Measurements from ENCODE around the gene RAPGEF2. TPM values are rescaled to one million over a fixed set of nuclear protein-coding genes. Genes with fewer than 3 reads are reported as not detected.

The RAPGEF2 gene
- total RNA-seq, 1 donor from 2014 or later, result 32.4 TPM

- no peak for TF ChIP-seq POLR2AphosphoS5 (IDR thresholded peaks at IDR 0.05; ENCODE audit: insufficient read depth in 1 of 2, low read depth in 1 of 2)
- no peak for TF ChIP-seq CTCF (IDR thresholded peaks at IDR 0.05)
- no peak for TF ChIP-seq POLR2A (IDR thresholded peaks at IDR 0.05)
- DNase-seq (ENCODE audit: extremely low spot score in 2 of 2), result no peak
- intact Hi-C loops (cut with DNase I), result no loop called here
- H3K4me3 ChIP-seq, result no peak overlapping the region
- no peaks in the 10 kb centered on the region for H3K27me3 ChIP-seq
- no peaks in the 10 kb centered on the region for H3K9me3 ChIP-seq
- no peaks in the 10 kb centered on the region for H3K4me1 ChIP-seq
- H3K36me3 ChIP-seq, result no peaks in the 10 kb centered on the region
- H3K27ac ChIP-seq, result no peak overlapping the region
These were observed 117.0 kb downstream of the RAPGEF2 start for GRCh38 chr4:159219862-159220261.

DNA sequence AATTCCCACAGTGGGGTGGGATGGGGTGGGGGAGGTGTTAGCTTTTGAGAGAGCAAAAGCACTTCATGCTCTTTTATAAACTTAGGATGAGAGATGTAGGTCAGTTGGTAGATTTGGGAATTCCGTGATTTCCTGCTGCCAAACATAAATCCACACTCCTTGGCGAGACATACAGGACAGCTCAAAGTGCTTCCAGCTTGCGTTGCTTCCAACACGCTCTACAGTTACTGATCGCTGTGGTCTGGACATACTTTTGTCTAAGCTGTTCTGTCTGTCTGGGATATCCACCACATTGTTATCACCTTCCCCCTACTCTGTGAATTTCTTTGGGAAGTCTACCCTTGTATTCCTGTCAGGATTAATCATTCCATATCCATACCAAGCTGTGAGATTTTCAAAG is 117.5 kb downstream of the RAPGEF2 start:
- no peak overlapping the region for H3K4me3 ChIP-seq
- no peaks in the 10 kb centered on the region for H3K9me3 ChIP-seq
- intact Hi-C loops (cut with DNase I), result no loop called here
- no peaks in the 10 kb centered on the region for H3K36me3 ChIP-seq
- H3K4me1 ChIP-seq, result no peaks in the 10 kb centered on the region
- DNase-seq (ENCODE audit: extremely low spot score in 2 of 2), result no peak
- H3K27me3 ChIP-seq, result no peaks in the 10 kb centered on the region
- no peak for TF ChIP-seq POLR2A (IDR thresholded peaks at IDR 0.05)
- no peak for TF ChIP-seq CTCF (IDR thresholded peaks at IDR 0.05)
- no peak for TF ChIP-seq POLR2AphosphoS5 (IDR thresholded peaks at IDR 0.05; ENCODE audit: insufficient read depth in 1 of 2, low read depth in 1 of 2)
- H3K27ac ChIP-seq, result no peak overlapping the region

- H3K4me3 ChIP-seq, result no peak overlapping the region
- H3K4me1 ChIP-seq, result no peaks in the 10 kb centered on the region
- no peaks in the 10 kb centered on the region for H3K9me3 ChIP-seq
- no peaks in the 10 kb centered on the region for H3K36me3 ChIP-seq
- intact Hi-C loops (cut with DNase I), result no loop called here
- DNase-seq (ENCODE audit: extremely low spot score in 2 of 2), result no peak
- H3K27ac ChIP-seq, result no peak overlapping the region
- H3K27me3 ChIP-seq, result no peaks in the 10 kb centered on the region
- TF ChIP-seq POLR2AphosphoS5 (IDR thresholded peaks at IDR 0.05; ENCODE audit: insufficient read depth in 1 of 2, low read depth in 1 of 2), result no peak
- no peak for TF ChIP-seq CTCF (IDR thresholded peaks at IDR 0.05)
- no peak for TF ChIP-seq POLR2A (IDR thresholded peaks at IDR 0.05)
These were observed 118.4 kb downstream of the RAPGEF2 start for GRCh38 chr4:159221280-159221679.

DNA sequence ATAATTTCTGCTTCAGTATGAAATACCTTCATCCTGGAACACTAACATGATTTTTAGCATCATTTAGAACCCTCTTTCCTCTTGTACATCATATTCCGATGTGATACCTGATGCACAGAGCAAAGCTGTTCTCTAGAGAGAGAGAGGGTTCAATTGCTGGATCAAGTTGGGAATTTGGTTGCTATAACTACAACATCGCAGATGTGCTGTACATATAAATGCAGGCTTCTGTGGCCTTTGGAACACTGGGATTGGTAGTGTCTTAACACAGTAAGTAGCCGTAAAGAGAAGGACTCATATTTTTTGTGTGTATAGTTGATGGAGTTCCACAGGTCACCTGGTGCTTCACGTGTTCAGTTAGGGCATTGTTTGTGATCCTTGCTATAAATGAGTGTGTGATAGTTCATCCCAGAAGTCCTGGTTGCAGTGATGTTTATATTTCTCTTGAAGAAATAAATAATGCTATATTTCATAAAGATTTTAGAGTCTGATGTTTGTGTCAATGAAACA is 119.2 kb downstream of the RAPGEF2 start:
- Histone ChIP-seq H3K36me3 (no peaks in the 10 kb centered on the region), H3K27me3 (no peaks in the 10 kb centered on the region), H3K27ac (no peak overlapping the region), H3K4me3 (no peak overlapping the region), H3K9me3 (no peaks in the 10 kb centered on the region), H3K4me1 (no peaks in the 10 kb centered on the region)
- TF ChIP-seq POLR2AphosphoS5 (IDR thresholded peaks at IDR 0.05; ENCODE audit: insufficient read depth in 1 of 2, low read depth in 1 of 2), result no peak
- TF ChIP-seq POLR2A (IDR thresholded peaks at IDR 0.05), result no peak
- TF ChIP-seq CTCF (IDR thresholded peaks at IDR 0.05), result no peak
- intact Hi-C loops (cut with DNase I), result no loop called here
- DNase-seq (ENCODE audit: extremely low spot score in 2 of 2), result no peak

- TF ChIP-seq POLR2AphosphoS5 (IDR thresholded peaks at IDR 0.05; ENCODE audit: insufficient read depth in 1 of 2, low read depth in 1 of 2), result no peak
- TF ChIP-seq POLR2A (IDR thresholded peaks at IDR 0.05), result no peak
- TF ChIP-seq CTCF (IDR thresholded peaks at IDR 0.05), result no peak
- H3K4me3 ChIP-seq, result no peak overlapping the region
- H3K36me3 ChIP-seq, result no peaks in the 10 kb centered on the region
- intact Hi-C loops (cut with DNase I), result no loop called here
- H3K9me3 ChIP-seq, result no peaks in the 10 kb centered on the region
- no peak overlapping the region for H3K27ac ChIP-seq
- DNase-seq (ENCODE audit: extremely low spot score in 2 of 2), result no peak
- no peaks in the 10 kb centered on the region for H3K27me3 ChIP-seq
- H3K4me1 ChIP-seq, result peaks cover 21% of the 10 kb centered on the region
These were observed 121.5 kb downstream of the RAPGEF2 start for GRCh38 chr4:159224408-159224807.
